AG09319 (cell line): ENCODE measurements around the gene IL1RAPL2.

ENCODE experiments used
- DNase-seq: peaks from one replicate; pipeline ENCODE4 v3.0.0-alpha.2; 2010; ENCODE audit warnings: low read depth; ENCODE audit errors: extremely low read depth
- TF ChIP-seq, protein P1 (sequence below): IDR thresholded peaks from 2 replicates; pipeline ENCODE4 v1.5.1; 2011; ENCODE audit warnings: low read depth, mild to moderate bottlenecking, inconsistent platforms, low read length, moderate library complexity

The IL1RAPL2 gene

DNA sequence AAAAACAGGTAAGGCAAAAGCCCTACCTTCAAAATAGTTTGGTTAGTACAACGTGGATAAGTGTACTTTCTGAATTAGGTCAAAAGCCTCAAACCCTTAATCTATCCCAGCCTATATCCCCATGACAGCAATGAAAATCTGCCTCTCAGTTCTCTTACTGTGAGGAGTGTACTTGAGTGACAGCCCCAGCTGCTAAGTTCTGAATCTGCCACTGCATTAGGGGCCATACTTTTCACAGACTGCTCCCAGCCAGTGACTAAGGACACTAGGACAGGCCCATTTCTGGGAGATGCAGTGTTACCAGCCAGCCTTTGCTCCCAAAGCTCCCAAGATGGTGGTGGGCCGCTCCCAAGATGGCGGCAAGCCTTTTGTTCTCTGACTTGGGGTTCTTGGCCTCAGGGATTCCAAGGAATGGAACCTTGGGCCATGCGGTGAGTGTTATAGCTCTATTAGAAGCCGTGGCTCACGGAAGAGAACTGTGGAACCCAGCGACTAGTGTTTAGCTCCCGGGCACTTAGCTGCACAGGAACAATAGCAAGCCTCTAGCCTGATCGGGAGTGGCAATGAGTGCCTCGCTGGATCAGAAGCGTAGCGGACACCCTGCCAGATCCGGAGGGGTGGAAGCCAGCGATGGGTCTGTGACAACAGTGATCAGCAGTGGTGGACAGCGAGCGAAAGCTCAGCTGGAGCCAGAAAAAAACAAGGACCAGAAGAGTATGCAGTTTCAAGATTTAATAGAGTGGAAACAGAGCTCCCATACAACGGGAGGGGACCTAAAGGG lies 1080.8 kb downstream of the IL1RAPL2 start:
- no peak for DNase-seq
- TF ChIP-seq, protein P1, sequence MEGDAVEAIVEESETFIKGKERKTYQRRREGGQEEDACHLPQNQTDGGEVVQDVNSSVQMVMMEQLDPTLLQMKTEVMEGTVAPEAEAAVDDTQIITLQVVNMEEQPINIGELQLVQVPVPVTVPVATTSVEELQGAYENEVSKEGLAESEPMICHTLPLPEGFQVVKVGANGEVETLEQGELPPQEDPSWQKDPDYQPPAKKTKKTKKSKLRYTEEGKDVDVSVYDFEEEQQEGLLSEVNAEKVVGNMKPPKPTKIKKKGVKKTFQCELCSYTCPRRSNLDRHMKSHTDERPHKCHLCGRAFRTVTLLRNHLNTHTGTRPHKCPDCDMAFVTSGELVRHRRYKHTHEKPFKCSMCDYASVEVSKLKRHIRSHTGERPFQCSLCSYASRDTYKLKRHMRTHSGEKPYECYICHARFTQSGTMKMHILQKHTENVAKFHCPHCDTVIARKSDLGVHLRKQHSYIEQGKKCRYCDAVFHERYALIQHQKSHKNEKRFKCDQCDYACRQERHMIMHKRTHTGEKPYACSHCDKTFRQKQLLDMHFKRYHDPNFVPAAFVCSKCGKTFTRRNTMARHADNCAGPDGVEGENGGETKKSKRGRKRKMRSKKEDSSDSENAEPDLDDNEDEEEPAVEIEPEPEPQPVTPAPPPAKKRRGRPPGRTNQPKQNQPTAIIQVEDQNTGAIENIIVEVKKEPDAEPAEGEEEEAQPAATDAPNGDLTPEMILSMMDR = no peak

DNA sequence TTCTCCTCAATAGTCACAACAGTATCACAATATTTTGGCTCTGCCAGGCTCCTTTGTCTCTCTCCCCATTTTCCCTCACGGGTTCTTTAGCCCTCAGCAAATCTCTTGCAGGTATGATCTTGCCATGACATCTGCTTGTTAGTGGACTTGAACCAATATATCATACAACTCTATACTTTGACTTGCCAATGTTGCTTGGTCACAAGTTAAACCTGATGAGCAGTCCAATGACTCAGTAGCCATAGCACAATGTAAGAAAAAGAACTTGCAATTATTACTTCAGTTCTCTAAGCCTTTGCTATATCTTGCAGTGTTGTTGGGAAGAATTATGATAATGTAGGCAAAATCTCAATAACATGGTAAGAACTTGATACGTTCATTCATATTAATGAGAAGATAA lies 1081.8 kb downstream of the IL1RAPL2 start:
- TF ChIP-seq, protein P1 = no peak
- DNase-seq = no peak

DNA sequence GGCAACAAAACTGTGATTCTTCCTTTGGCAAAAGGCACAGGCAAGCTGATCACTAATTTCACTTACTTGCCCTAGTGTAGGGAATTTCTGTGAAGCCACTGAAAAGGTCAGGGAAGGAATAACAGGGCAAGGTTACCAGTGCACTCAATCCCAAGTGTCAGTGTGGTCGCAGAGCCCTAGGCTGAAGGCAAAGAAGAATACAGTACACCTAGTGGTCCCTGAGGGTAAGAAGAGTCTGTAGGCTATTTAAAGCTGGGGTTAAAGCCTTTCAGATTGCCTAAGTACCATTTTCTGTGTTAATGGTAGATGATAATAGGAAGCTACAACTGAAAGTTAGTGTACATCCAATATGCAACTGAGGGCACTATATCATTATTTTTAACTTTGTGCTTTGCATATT lies 1082.7 kb downstream of the IL1RAPL2 start:
- TF ChIP-seq, protein P1 = no peak
- DNase-seq = no peak

DNA sequence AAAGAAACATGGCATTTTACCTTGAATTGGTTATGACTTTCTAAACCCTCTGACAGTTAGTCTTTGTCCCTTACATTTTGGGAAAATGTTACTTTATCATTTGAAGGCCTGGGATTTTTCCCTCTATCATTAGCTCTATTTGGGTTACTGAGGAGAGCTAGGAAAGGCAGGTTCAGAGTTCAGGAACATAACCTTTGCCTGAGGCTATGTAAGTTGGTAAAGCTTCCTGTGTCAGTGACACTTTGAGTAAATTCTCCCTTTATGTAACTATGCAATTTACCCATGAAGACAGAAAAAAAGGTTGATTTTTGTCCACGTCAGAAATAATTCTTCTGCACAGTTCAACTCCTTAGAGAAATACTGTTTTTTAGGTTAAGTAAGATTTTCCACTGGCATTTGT lies 1084.6 kb downstream of the IL1RAPL2 start:
- no peak for DNase-seq

DNA sequence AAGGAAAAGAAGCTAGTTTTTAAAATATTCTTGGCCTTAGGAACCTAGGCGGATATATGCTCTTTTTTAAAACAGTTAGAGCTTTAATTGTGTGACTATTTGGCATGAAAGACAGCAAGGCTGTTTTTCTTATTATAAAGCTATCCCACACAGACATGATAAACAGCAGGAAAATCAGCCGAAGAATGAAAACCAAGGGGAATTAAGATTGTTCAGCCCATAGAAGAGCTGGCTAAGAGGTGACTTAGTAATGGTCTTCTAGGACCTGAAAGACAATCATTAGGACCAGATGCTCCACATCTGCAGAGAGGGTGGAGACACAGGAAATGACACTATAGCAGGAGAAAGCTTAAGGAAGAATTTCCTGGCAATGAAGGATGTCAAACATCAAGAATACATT lies 1085.0 kb downstream of the IL1RAPL2 start:
- no peak for DNase-seq
- TF ChIP-seq, protein P1 = no peak

More for the DNA sequence above, 1084.6 kb downstream of the IL1RAPL2 start:
- TF ChIP-seq, protein P1 = no peak

DNA sequence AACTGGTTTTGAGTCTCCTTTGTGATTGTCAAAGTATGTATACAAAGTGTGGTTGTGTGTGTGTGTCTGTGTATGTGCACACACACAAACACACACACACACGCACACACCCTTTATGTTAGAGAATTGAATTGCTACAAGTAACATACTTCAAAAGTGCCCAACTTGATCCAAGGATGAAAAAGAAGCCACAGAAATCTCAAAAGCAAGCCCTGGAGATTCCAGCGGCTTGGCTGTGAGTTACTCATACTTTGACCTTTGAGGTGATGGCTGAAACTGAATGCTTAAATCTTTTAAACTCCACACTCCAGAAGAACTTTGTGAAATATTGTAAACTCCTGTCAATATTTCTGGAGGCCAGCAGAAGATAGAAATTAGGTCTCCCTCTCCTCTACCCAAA lies 1087.9 kb downstream of the IL1RAPL2 start:
- DNase-seq = no peak
- TF ChIP-seq, protein P1 = no peak

DNA sequence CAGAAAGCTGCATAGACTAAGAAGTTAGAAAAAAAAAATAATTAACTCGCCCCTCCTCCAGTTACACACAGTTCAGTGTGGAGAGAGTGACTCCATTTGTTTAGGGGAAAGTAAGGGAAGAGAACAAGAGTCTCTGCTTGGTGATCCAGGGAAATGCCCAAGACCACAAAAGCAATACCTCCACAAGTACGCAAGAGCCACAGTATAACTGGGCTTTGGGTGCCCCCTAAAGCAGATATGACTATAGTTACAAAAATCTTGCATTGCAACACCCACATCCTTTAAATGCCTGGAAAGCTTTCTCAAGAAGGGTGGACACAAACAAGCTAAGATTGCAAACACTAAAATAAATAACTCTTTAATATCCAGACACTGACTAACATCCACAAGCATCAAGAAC lies 1092.1 kb downstream of the IL1RAPL2 start:
- no peak for DNase-seq

More for the DNA sequence above, 1092.1 kb downstream of the IL1RAPL2 start:
- TF ChIP-seq, protein P1 = no peak
